Endothelial cell of umbilical vein (primary cell): ENCODE results near the gene MSX2. TPM values are rescaled to one million over a fixed set of nuclear protein-coding genes. Genes with fewer than 3 reads are reported as not detected.

ENCODE experiments used
- BruUV-seq: library from RNA; stranded (reverse); fragments of 400-500 nt; replicated peaks from 2 replicates; lab custom pipeline; 2021; lab: Mats Ljungman, UMichigan
- CTCF ChIA-PET: fragments of 300-600, 350-600 bp; sonication (Branson Sonifier 250); formaldehyde crosslinking; loops from one replicate; lab custom pipeline; 2021; ENCODE audit warnings: antibody characterized with exemption, inconsistent platforms; lab: Charles Lee
- POLR2A ChIA-PET: fragments of 300-600, 350-600 bp; sonication (Branson Sonifier 250); formaldehyde crosslinking; loops from one replicate; lab custom pipeline; 2021; ENCODE audit warnings: antibody characterized with exemption, inconsistent platforms; lab: Charles Lee
- DNase-seq: peaks from one replicate; pipeline ENCODE4 v3.0.0-alpha.2; 2011; ENCODE audit warnings: low read depth, low spot score
- FAIRE-seq: peaks from 2 replicates; lab custom pipeline; 2011; peaks lifted over from hg19 to GRCh38; lab: Jason Lieb, UNC
- H2AFZ ChIP-seq: 2 replicates; pipeline ENCODE4 v1.6.0; 2012; ENCODE audit warnings: low read depth, low read length, control low read depth, inconsistent platforms
- H3K27ac ChIP-seq: 2 replicates; pipeline ENCODE4 v1.5.1; 2011; ENCODE audit warnings: low read depth, mild to moderate bottlenecking, control low read depth, low read length, moderate library complexity; ENCODE audit not compliant: insufficient read depth
- H3K27me3 ChIP-seq, 2 experiments: 2 replicates each; pipeline versions ENCODE4 v1.6.0 to v1.6.1; 2011; ENCODE audit warnings: low read length in 2 of 2, mixed read lengths in 1 of 2; ENCODE audit not compliant: control insufficient read depth in 2 of 2, insufficient read depth in 2 of 2
- H3K36me3 ChIP-seq, 2 experiments: 2 replicates in 1 of 2; 3 replicates in 1 of 2; pipeline ENCODE4 v1.5.1; 2011; ENCODE audit warnings: low read length in 2 of 2, mild to moderate bottlenecking in 1 of 2, moderate library complexity in 1 of 2; ENCODE audit not compliant: control insufficient read depth in 2 of 2, insufficient read depth in 2 of 2; ENCODE audit errors: extremely low read depth in 1 of 2
- H3K4me1 ChIP-seq: 3 replicates; pipeline ENCODE4 v1.5.1; 2011; ENCODE audit warnings: mild to moderate bottlenecking, low read length; ENCODE audit not compliant: control insufficient read depth, insufficient read depth; ENCODE audit errors: extremely low read depth
- H3K4me2 ChIP-seq: 2 replicates; pipeline ENCODE4 v1.6.1; 2011; ENCODE audit warnings: low read length, control low read depth, mixed read lengths; ENCODE audit not compliant: insufficient read depth
- H3K4me3 ChIP-seq, 3 experiments: fragments of 200-600 bp in 1 of 3; sonication (generic), shearing (Covaris generic) in 1 of 3; replicated peaks in 1 of 3; 2 replicates each; pipeline ENCODE4 v1.5.1; 2011 to 2016; ENCODE audit warnings: control low read depth in 3 of 3, low read length in 3 of 3, mild to moderate bottlenecking in 2 of 3, inconsistent platforms in 1 of 3, low read depth in 1 of 3, moderate library complexity in 1 of 3; ENCODE audit not compliant: insufficient read depth in 1 of 3
- H3K79me2 ChIP-seq: 2 replicates; pipeline ENCODE4 v1.6.0; 2012; ENCODE audit warnings: low read length, inconsistent platforms; ENCODE audit not compliant: control insufficient read depth, insufficient read depth
- H3K9ac ChIP-seq: replicated peaks from 2 replicates; pipeline ENCODE3; 2011; ENCODE audit warnings: low read length, control low read depth; ENCODE audit not compliant: insufficient read depth; ENCODE audit errors: extremely low read depth
- H3K9me1 ChIP-seq: replicated peaks from 3 replicates; pipeline ENCODE4 v1.6.0; 2011; ENCODE audit warnings: mild to moderate bottlenecking, low read length; ENCODE audit not compliant: control insufficient read depth, insufficient read depth; ENCODE audit errors: extremely low read depth
- H3K9me3 ChIP-seq: replicated peaks from 2 replicates; pipeline ENCODE4 v1.5.1; 2012; ENCODE audit warnings: low read length, inconsistent platforms; ENCODE audit not compliant: control insufficient read depth, insufficient read depth
- H4K20me1 ChIP-seq: replicated peaks from 2 replicates; pipeline ENCODE3; 2011; ENCODE audit warnings: mild to moderate bottlenecking, low read length; ENCODE audit not compliant: control insufficient read depth, insufficient read depth; ENCODE audit errors: extremely low read depth
- CTCF ChIP-seq, 2 donors: IDR thresholded peaks; 1 replicate in 1 of 2; 2 replicates in 1 of 2; pipeline ENCODE4 v1.5.1; 2011; ENCODE audit warnings: low read length in 2 of 2, mild to moderate bottlenecking in 2 of 2, moderate library complexity in 2 of 2, control low read depth in 1 of 2, inconsistent platforms in 1 of 2, low read depth in 1 of 2; ENCODE audit not compliant: insufficient read depth in 1 of 2; ENCODE audit errors: extremely low read depth in 1 of 2
- EZH2 ChIP-seq: IDR thresholded peaks from 2 replicates; pipeline ENCODE4 v1.6.1; 2012; ENCODE audit warnings: borderline replicate concordance, low read depth, mild to moderate bottlenecking, moderate library complexity, low read length, inconsistent platforms; ENCODE audit not compliant: severe bottlenecking
- FOS ChIP-seq: IDR thresholded peaks from 2 replicates; pipeline ENCODE4 v1.6.1; 2011; ENCODE audit warnings: mild to moderate bottlenecking, low read length, moderate library complexity, borderline replicate concordance; ENCODE audit not compliant: insufficient read depth
- GATA2 ChIP-seq: IDR thresholded peaks from 2 replicates; pipeline ENCODE4 v1.7.0; 2011; ENCODE audit warnings: low read depth, mild to moderate bottlenecking, moderate library complexity, mixed read lengths, low read length; ENCODE audit not compliant: insufficient read length, insufficient read depth
- JUN ChIP-seq: IDR thresholded peaks from 2 replicates; pipeline ENCODE4 v1.6.1; 2011; ENCODE audit warnings: borderline replicate concordance, low read depth; ENCODE audit not compliant: insufficient read length, insufficient read depth
- MYC ChIP-seq: IDR thresholded peaks from one replicate; pipeline ENCODE4 v1.6.1; 2011; ENCODE audit warnings: mild to moderate bottlenecking, low read depth, low read length
- POLR2A ChIP-seq: IDR thresholded peaks from 2 replicates; pipeline ENCODE4 v1.6.1; 2012; ENCODE audit warnings: low read depth, mild to moderate bottlenecking, control low read depth, low read length
- POLR2AphosphoS5 ChIP-seq: IDR thresholded peaks from 2 replicates; pipeline ENCODE4 v1.6.1; 2012; ENCODE audit warnings: low read depth, mild to moderate bottlenecking, control low read depth, low read length, moderate library complexity; ENCODE audit not compliant: insufficient read depth
- dilution Hi-C: fragments of 300-500 bp; cut with MboI; formaldehyde crosslinking; loops from one replicate; pipeline ENCODE4 v1.15.0; 2019; ENCODE audit warnings: low sequenced_read_pairs; ENCODE audit not compliant: extremely low pct_ligation_motif_present
- intact Hi-C: fragments of 100-400 bp; cut with micrococcal nuclease; formaldehyde crosslinking; loops from one replicate; pipeline ENCODE4 v1.10.0; 2022
- polyA plus RNA-seq, 4 experiments: library from polyadenylated mRNA; depleted of rRNA in 3 of 4; stranded (reverse) in 3 of 4; unstranded in 1 of 4; fragments of >200 nt; gene quantifications; 2 replicates each; pipeline versions ENCODE4 v1.2.1 to v1.2.3, GENCODE V29; 2011 to 2012; ENCODE audit warnings: missing spikeins in 1 of 4
- total RNA-seq: library from RNA; stranded (reverse); gene quantifications from 2 replicates; pipeline ENCODE4 v1.2.3, GENCODE V29; 2021
- TF ChIP-seq, protein P1 (sequence below): IDR thresholded peaks from 2 replicates; pipeline ENCODE4 v1.6.1; 2011; ENCODE audit not compliant: insufficient read depth, insufficient read length

MSX2 gene
- total and polyA plus RNA-seq, 2 donors (not counting 3 experiments of a cell fraction or from before 2014, with no cell fraction given) = not detected

DNA sequence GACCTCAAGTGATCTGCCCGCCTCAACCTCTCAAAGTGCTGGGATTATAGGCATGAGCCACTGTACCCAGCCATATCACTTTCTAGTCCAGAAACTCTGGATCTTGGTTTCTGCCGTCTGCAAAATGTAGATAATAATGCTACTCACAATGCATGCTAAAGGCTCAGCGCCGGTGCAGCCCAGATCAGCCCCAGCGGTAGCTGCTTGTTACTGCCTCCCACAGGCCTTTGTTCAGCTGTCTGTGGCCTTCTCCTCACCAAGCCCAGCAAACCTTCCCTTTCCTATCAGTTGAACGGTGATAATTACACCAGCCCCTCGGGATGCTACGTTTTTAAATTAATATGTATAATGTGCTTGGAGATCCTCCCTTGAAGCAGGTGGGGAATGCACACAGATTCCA is 26.2 kb upstream of the MSX2 start:
- Histone ChIP-seq H3K79me2 (no peaks in the 10 kb centered on the region), H3K9me3 (peaks cover 2% of the 10 kb centered on the region), H2AFZ (no peak overlapping the region), H3K9me1 (no peaks in the 10 kb centered on the region), H3K27ac (no peak overlapping the region), H3K27me3 (no peaks in the 10 kb centered on the region), H3K9ac (no peak overlapping the region), H3K4me1 (no peaks in the 10 kb centered on the region), H4K20me1 (no peaks in the 10 kb centered on the region), H3K4me2 (no peak overlapping the region), H3K36me3 (no peaks in the 10 kb centered on the region), H3K4me3 (no peak overlapping the region)
- ChIA-PET CTCF (no interaction called here), POLR2A (no interaction called here)
- TF ChIP-seq GATA2 = no peak
- TF ChIP-seq MYC = no peak
- no peak for TF ChIP-seq JUN
- no peak for TF ChIP-seq POLR2AphosphoS5
- no peak for TF ChIP-seq POLR2A
- no peak for TF ChIP-seq FOS
- no peak for TF ChIP-seq EZH2
- TF ChIP-seq, protein P1, sequence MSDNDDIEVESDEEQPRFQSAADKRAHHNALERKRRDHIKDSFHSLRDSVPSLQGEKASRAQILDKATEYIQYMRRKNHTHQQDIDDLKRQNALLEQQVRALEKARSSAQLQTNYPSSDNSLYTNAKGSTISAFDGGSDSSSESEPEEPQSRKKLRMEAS = no peak
- no peak for TF ChIP-seq CTCF (IDR thresholded peaks at IDR 0.05; ENCODE audit: extremely low read depth in 1 of 2, insufficient read depth in 1 of 2, low read depth in 1 of 2, low read length in 2 of 2)
- DNase-seq (no peak), FAIRE-seq (no peak)
- dilution Hi-C loops = no loop called here
- no TSS peak for BruUV-seq
- intact Hi-C loops = no loop called here
